Thyroid gland (tissue), 4 donors: ENCODE measurements around the gene CNNM4. TPM values are rescaled to one million over a fixed set of nuclear protein-coding genes. Genes with fewer than 3 reads are reported as not detected.

Source experiments
- DNase-seq, 2 donors: peaks; one replicate each; pipeline ENCODE4 v3.0.0-alpha.2; 2019
- H3K27ac ChIP-seq, 3 donors: fragments of 200-600 bp; sonication (generic); 1 replicate in 2 of 3; 2 replicates in 1 of 3; pipeline ENCODE4 v1.5.1; 2016 to 2019; ENCODE audit warnings: mild to moderate bottlenecking in 1 of 3, moderate library complexity in 1 of 3
- H3K27me3 ChIP-seq: fragments of 200-600 bp; sonication (generic); one replicate; pipeline ENCODE4 v1.5.1; 2019
- H3K36me3 ChIP-seq, 2 donors: fragments of 200-600 bp; sonication (generic); one replicate each; pipeline ENCODE4 v1.5.1; 2016 to 2019
- H3K4me1 ChIP-seq, 2 donors: fragments of 200-600 bp; sonication (generic); one replicate each; pipeline ENCODE4 v1.5.1; 2017 to 2019
- H3K4me3 ChIP-seq, 3 donors: fragments of 200-600 bp; sonication (generic); replicated peaks in 1 of 3; 1 replicate in 2 of 3; 2 replicates in 1 of 3; pipeline ENCODE4 v1.5.1; 2016; ENCODE audit warnings: mild to moderate bottlenecking in 1 of 3
- H3K9me3 ChIP-seq: fragments of 200-600 bp; sonication (generic); one replicate; pipeline ENCODE4 v1.5.1; 2017
- POLR2A ChIP-seq, 2 donors: fragments of 450-650 bp; IDR thresholded peaks; one replicate each; pipeline ENCODE4 v1.6.1; 2017; ENCODE audit warnings: antibody characterized with exemption in 2 of 2, mild to moderate bottlenecking in 2 of 2, moderate library complexity in 1 of 2
- WGBS, 2 donors: methylation state at CpG; one replicate each; pipeline ENCODE4 v1.1.5; 2017; 5-methylcytosine and 5-hydroxymethylcytosine counted together
- intact Hi-C: fragments of 100-400 bp; cut with DNase I; formaldehyde crosslinking; loops from one replicate; pipeline ENCODE4 v1.15.1; 2023
- total RNA-seq, 4 donors: library from RNA; depleted of rRNA; stranded (reverse); fragments of >200 nt; gene quantifications; one replicate each; pipeline ENCODE4 v1.2.3, GENCODE V29; 2016
- TF ChIP-seq, protein P1 (sequence below), 6 experiments: fragments of 200-600 bp in 3 of 6; fragments of 450-650 bp in 3 of 6; sonication (generic) in 3 of 6; IDR thresholded peaks; one replicate each; pipeline ENCODE4 v1.5.1; 2016 to 2019; ENCODE audit warnings: antibody characterized with exemption in 6 of 6, mild to moderate bottlenecking in 2 of 6, inconsistent platforms in 1 of 6, moderate library complexity in 1 of 6

CNNM4 gene
- total RNA-seq, 4 donors from 2014 or later: 6.6 to 9.5 (median 7.7) TPM

DNA sequence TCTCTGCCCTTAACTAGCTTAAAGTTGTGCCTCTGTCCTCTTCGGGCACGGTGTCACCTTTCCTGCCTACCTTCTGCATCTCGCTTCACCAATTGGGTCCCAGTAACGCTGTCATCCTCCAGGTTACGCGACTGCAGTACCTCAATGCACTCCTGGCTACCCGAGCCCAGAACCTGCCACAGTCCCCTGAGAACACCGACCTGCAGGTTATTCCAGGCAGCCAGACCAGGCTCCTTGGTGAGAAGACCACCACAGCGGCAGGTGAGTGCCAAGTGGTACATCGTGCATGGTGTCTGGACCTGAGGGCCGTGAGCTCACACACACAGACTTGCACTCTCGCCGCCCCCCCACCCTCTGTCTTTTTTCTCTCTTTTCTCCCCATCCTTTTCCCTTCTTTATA, 68.2 kb downstream of the CNNM4 start:
- TF ChIP-seq, protein P1, sequence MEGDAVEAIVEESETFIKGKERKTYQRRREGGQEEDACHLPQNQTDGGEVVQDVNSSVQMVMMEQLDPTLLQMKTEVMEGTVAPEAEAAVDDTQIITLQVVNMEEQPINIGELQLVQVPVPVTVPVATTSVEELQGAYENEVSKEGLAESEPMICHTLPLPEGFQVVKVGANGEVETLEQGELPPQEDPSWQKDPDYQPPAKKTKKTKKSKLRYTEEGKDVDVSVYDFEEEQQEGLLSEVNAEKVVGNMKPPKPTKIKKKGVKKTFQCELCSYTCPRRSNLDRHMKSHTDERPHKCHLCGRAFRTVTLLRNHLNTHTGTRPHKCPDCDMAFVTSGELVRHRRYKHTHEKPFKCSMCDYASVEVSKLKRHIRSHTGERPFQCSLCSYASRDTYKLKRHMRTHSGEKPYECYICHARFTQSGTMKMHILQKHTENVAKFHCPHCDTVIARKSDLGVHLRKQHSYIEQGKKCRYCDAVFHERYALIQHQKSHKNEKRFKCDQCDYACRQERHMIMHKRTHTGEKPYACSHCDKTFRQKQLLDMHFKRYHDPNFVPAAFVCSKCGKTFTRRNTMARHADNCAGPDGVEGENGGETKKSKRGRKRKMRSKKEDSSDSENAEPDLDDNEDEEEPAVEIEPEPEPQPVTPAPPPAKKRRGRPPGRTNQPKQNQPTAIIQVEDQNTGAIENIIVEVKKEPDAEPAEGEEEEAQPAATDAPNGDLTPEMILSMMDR (IDR thresholded peaks at IDR 0.05): no peak
- TF ChIP-seq POLR2A (IDR thresholded peaks at IDR 0.05): no peak
- no peak for DNase-seq
- no peak overlapping the region for H3K4me3 ChIP-seq
- H3K36me3 ChIP-seq: peaks cover 30 to 49% of the 10 kb centered on the region in 2 donors
- no peaks in the 10 kb centered on the region for H3K9me3 ChIP-seq
- no peaks in the 10 kb centered on the region for H3K27me3 ChIP-seq
- H3K27ac ChIP-seq: no peak overlapping the region
- 92 to 98% methylated on average over 13 of the region's 13 CpGs for WGBS, 2 donors
- intact Hi-C loops: no loop called here
- H3K4me1 ChIP-seq: peaks cover 22 to 28% of the 10 kb centered on the region in 2 donors

DNA sequence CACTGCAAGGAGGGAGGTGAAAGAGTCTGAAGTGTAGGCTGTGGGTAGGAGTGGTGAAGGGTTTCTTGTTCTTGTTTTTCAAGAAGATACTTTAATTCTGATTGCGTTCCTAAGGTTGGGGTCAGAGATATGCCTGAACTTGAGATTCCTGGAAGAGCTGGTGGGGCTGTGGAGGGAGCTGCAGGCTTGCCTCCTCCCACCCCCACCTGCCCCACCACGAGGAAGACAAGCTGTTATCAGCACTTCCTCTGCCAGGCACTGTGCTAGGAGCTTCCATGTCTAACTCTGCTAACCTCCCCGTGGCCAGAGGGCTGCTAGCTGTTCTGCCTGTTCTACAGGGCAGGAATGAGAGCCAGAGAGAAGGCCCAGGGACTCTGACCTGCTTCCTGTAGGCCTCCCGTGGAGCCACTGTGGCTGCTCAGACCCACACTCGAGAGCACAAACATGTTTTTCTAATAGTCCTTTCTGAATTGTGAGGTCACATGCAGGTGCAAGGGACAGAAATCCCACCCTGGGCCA, 69.4 kb downstream of the CNNM4 start:
- Histone ChIP-seq H3K4me1 (peaks cover 15 to 23% of the 10 kb centered on the region in 2 donors), H3K27me3 (no peaks in the 10 kb centered on the region), H3K27ac (no peak overlapping the region), H3K4me3 (no peak overlapping the region), H3K9me3 (no peaks in the 10 kb centered on the region), H3K36me3 (peaks cover 30 to 49% of the 10 kb centered on the region in 2 donors)
- intact Hi-C loops: no loop called here
- DNase-seq: no peak
- TF ChIP-seq, protein P1 (IDR thresholded peaks at IDR 0.05): no peak
- no peak for TF ChIP-seq POLR2A (IDR thresholded peaks at IDR 0.05)
- WGBS, 2 donors: 71 to 74% methylated on average over 3 to 5 of the region's 5 CpGs

DNA sequence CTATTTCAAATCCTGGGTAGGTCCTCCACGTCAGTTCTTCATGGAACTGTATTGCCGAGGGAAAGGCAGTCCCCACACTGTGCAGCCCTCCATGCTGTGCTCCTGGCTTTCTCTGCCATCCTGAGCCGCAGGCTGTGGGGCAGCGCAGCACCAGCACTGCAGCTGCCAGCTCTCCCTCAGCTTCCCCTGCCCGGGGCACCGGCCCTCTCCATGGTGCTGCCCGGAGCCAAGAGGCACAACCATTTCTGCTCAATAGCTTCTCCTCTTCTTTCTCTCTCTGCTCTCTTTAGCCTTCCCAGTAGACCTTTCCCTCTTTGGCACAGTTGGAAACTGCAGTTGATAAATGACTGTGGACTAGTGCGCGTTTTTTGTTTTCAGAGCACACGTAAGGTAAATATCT, 71.0 kb downstream of the CNNM4 start:
- H3K27me3 ChIP-seq: no peaks in the 10 kb centered on the region
- H3K27ac ChIP-seq: peak overlapping the region in 2 of 3 donors; percentile 84
- peaks cover 30 to 46% of the 10 kb centered on the region in 2 donors for H3K36me3 ChIP-seq
- H3K4me3 ChIP-seq: no peak overlapping the region
- WGBS, 2 donors: 78 to 85% methylated on average over 9 to 10 of the region's 10 CpGs
- DNase-seq: peak in 1 of 2 donors; percentile 25
- peaks cover 15 to 23% of the 10 kb centered on the region in 2 donors for H3K4me1 ChIP-seq
- H3K9me3 ChIP-seq: no peaks in the 10 kb centered on the region
- TF ChIP-seq, protein P1 (IDR thresholded peaks at IDR 0.05): no peak
- TF ChIP-seq POLR2A (IDR thresholded peaks at IDR 0.05): no peak
- intact Hi-C loops: no loop called here

DNA sequence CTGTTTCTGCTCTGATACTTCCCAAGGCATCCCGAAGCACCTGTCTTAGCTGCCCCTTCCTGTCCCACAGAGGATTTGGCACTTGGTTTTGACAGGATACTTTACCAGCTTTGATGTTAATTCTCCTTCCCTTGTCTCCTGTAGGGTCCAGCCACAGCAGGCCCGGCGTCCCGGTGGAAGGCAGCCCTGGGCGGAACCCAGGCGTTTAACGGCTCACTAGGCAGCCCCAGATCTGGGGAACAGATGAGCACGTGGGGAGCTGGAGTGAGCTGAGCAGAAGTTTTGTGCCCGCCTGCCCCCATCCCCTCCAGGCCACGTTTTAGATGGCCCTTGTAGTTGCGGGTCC, 71.7 kb downstream of the CNNM4 start:
- Histone ChIP-seq H3K27me3 (no peaks in the 10 kb centered on the region), H3K4me3 (no peak overlapping the region), H3K27ac (peak overlapping the region; percentile 81 to 84 (median 84)), H3K4me1 (peaks cover 15 to 23% of the 10 kb centered on the region in 2 donors), H3K36me3 (peaks cover 30 to 45% of the 10 kb centered on the region in 2 donors), H3K9me3 (no peaks in the 10 kb centered on the region)
- WGBS, 2 donors: 64 to 68% methylated on average over 10 to 11 of the region's 11 CpGs
- TF ChIP-seq, protein P1 (IDR thresholded peaks at IDR 0.05): no peak
- DNase-seq: no peak
- intact Hi-C loops: no loop called here

DNA sequence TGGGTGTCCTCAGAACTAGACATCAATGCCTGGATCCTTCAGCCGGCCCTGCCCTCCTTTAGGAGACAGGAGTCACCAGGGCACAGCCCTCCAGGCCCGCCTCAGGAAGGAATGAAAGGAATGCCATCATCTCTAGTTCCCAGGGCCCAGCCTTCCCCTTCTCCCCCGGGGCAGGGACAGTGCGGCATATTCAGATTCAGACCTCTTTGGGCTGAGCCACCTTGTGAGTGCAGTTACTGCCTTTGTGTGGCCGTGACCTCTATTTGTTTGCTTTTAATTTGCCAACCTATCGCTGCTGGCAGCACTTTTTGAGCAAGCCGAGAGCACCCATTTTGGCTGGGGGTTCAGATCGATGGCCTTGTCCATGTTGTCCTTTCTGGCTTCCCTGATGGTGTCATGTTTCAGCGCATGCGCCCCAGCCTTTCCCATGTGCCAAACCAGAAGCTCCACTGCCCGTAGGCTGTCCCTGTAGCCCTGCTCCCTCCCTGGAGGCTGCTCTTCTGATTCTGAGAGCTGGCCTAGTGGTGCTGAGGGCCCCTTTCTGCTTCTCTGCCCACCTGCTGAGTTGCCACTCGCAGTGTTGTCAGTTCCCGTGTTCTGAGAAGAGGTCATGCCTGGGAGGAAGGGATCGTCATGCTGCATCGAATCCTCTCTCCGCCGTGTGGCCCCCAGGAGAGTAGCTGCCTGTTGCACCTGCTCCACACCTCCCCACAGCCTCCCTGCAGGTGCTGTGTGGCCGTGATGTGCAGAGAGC, 72.2 kb downstream of the CNNM4 start:
- TF ChIP-seq, protein P1 (IDR thresholded peaks at IDR 0.05): peak in 1 of 6 experiments; percentile 14
- peak in 1 of 2 donors; percentile 64 for TF ChIP-seq POLR2A (IDR thresholded peaks at IDR 0.05)
- Histone ChIP-seq H3K9me3 (no peaks in the 10 kb centered on the region), H3K27me3 (no peaks in the 10 kb centered on the region), H3K4me1 (peaks cover 15 to 23% of the 10 kb centered on the region in 2 donors), H3K36me3 (peaks cover 28 to 39% of the 10 kb centered on the region in 2 donors), H3K4me3 (no peak overlapping the region), H3K27ac (peak overlapping the region; percentile 81 to 84 (median 84))
- WGBS, 2 donors: 30 to 47% methylated on average over 18 of the region's 18 CpGs
- peak; percentile 93 to 94 for DNase-seq
- intact Hi-C loops: no loop called here
